Measurements from ENCODE around the gene CELSR1.

Gene CELSR1

GRCh38 chr22:46373921-46374662, 163.3 kb downstream of the CELSR1 start:
- DNase-seq, result no peak

- no peak for DNase-seq
These were observed 164.3 kb downstream of the CELSR1 start for GRCh38 chr22:46373159-46373558.

- DNase-seq, result no peak
These were observed 164.7 kb downstream of the CELSR1 start for GRCh38 chr22:46372686-46373085.

- no peak for DNase-seq
These were observed 165.7 kb downstream of the CELSR1 start for GRCh38 chr22:46371623-46372226.

- no peak for DNase-seq
These were observed 166.7 kb downstream of the CELSR1 start for GRCh38 chr22:46370584-46371291.

GRCh38 chr22:46369716-46370583, 167.5 kb downstream of the CELSR1 start:
- DNase-seq, result no peak

GRCh38 chr22:46368871-46369715, 168.3 kb downstream of the CELSR1 start:
- DNase-seq, result no peak

- no peak for DNase-seq
These were observed 169.0 kb downstream of the CELSR1 start for GRCh38 chr22:46368422-46368821.

- peak; percentile 75 for DNase-seq
These were observed 169.7 kb downstream of the CELSR1 start for GRCh38 chr22:46367707-46368191.

- DNase-seq, result no peak
These were observed 170.4 kb downstream of the CELSR1 start for GRCh38 chr22:46366801-46367706.

- DNase-seq, result no peak
These were observed 171.1 kb downstream of the CELSR1 start for GRCh38 chr22:46366327-46366731.

GRCh38 chr22:46365166-46365624, 172.2 kb downstream of the CELSR1 start:
- no peak for DNase-seq

- no peak for DNase-seq
These were observed 172.9 kb downstream of the CELSR1 start for GRCh38 chr22:46364341-46365165.

- no peak for DNase-seq
These were observed 173.7 kb downstream of the CELSR1 start for GRCh38 chr22:46363611-46364321.

GRCh38 chr22:46362934-46363515, 174.4 kb downstream of the CELSR1 start:
- DNase-seq, result no peak

GRCh38 chr22:46362203-46362933, 175.1 kb downstream of the CELSR1 start:
- DNase-seq, result no peak

GRCh38 chr22:46361826-46362202, 175.6 kb downstream of the CELSR1 start:
- no peak for DNase-seq

- DNase-seq, result no peak
These were observed 176.5 kb downstream of the CELSR1 start for GRCh38 chr22:46360891-46361290.

All from activated naive CD4-positive, alpha-beta T cell treated with anti-CD3 and anti-CD28 coated beads, Interleukin-2, amount 50 U/mL, for 16 hours (primary cell).